NCI-H1417 treated with DMSO at 0.1 percent for 48 hours (cell line): ENCODE measurements around the gene MANSC4.
"Not testable (repeated sequence)": the region's sequence is repeated elsewhere in the genome, so short reads cannot be mapped to it uniquely, and the experiment has no call there.

Source experiments
- DNase-seq: peaks from one replicate; lab custom pipeline; 2025; lab: John Stamatoyannopoulos, UW

Gene MANSC4

DNA sequence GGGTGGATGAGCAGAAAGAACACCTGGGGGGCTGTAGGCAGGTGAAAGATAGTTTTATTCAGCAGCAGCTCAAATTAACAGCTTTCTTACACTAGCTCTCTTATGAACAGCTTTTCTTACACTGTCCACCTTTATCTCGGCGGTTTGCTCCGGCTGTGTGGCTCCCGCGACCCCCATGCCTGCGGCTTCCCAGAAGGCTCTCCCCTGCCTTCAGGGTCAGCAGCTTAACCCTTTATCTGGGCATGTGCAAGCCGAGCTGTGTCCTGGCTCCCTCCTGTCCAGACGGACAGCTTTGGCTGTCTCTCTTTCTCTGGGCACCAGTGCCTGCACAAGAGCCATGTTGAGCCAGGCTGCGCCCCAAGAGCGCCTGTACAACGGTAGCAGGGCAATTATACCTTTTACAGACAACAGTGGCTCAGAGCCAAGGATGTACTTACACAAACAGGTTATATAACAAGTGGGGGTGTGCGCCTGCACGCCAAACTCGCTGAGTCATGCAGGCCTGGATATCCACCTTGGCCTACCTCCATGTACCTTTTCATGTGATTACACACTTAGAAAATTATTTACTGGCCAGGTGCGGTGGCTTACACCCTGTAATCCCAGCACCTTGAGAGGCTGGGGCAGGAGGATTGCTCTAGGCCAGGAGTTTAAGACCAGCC lies 28.5 kb downstream of the MANSC4 start:
- DNase-seq: no peak

GRCh38 chr12:27747111-27747820 lies 32.8 kb downstream of the MANSC4 start:
- DNase-seq: no peak

DNA sequence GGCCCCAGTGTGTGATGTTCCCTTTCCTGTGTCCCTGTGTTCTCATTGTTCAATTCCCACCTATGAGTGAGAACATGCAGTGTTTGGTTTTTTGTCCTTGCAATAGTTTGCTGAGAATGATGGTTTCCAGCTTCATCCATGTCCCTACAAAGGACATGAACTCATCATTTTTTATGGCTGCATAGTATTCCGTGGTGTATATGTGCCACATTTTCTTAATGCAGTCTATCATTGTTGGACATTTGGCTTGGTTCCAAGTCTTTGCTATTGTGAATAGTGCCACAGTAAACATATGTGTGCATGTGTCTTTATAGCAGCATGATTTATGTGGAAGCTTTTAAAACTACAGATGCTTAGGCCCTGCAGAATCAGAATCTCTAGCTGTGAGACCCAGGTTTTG lies 34.3 kb downstream of the MANSC4 start:
- not testable (repeated sequence) for DNase-seq

DNA sequence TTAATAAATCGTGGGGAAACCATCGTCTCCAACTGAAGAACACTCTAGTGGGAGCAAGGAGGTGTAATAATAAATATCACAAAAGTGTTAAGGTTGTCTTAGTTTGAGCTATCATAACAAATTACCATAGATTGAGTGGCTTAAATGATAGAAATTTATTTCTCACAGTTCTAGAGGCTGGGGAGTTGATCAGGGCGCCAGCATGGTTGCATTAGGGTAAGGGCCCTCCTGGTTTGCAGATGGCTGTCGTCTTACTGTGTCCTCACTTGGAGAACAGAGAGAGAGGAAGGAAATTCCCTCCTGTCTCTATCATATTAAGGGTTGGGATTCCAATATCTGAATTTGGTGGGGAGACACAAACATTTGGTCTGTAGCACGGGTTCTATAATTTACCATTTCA lies 36.4 kb downstream of the MANSC4 start:
- DNase-seq: no peak

DNA sequence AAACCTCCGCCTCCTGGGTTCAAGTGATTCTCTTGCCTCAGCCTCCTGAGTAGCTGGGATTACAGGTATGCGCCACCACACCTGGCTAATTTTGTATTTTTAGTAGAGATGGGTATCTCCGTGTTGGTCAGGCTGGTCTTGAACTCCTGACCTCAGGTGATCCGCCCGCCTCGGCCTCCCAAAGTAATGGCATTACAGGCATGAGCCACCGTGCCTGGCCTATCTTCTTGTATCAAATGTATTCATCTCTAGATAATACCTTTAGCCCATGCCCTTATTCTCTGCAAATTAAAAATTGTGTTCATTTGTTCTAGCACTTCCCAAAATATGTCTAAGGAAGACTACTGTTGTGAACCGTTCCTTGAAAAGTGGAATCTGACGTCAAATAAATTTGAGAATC lies 45.7 kb downstream of the MANSC4 start:
- DNase-seq: not testable (repeated sequence)

DNA sequence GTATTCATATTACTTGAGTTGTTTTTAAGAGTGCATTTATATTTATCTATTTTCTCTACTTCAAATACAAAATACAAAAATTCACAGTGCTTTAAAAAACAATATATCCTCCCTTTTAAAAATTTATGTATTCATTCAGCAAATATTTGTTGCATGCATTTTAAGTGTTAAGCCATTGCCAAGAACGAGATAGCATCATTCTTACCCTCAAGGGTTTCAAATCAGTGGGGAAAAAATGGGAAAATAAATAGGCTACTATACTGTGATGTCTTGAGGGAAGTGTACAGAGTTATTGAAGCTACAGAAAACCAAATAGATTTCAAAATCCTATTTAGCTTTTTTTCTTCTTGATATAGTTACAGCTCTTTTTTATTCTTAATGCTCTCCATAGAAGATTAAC lies 46.2 kb downstream of the MANSC4 start:
- DNase-seq: no peak

DNA sequence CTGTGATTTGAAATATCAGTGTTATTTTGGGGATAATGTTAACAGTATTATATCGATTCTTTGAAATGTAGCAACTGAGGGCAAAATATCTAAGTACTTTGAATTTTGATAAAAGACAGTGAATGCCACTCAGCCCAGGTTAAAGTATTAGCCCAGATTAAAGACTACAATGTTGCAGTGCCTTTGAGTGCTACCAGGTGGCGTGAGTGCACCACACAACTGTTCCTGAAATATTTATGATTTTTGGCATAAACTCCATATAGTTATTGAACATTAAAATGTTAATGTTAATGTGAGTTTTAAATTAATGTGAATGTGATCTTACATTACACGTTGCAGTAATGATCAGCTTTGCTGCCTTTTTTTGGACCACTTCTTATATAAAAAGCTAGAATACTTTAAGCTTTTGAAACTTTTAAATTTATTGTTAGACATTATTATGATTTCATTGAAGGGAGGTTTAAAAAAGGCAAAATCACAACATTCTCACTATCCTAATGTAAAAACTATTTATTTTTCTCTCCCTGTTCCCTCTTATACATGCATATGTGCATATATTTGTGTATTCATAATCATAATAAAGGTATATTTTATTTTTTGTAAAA lies 46.9 kb downstream of the MANSC4 start:
- no peak for DNase-seq

- no peak for DNase-seq
Observed at GRCh38 chr12:27732281-27732680, 47.8 kb downstream of the MANSC4 start.

GRCh38 chr12:27730097-27730588 lies 49.9 kb downstream of the MANSC4 start:
- DNase-seq: no peak

DNA sequence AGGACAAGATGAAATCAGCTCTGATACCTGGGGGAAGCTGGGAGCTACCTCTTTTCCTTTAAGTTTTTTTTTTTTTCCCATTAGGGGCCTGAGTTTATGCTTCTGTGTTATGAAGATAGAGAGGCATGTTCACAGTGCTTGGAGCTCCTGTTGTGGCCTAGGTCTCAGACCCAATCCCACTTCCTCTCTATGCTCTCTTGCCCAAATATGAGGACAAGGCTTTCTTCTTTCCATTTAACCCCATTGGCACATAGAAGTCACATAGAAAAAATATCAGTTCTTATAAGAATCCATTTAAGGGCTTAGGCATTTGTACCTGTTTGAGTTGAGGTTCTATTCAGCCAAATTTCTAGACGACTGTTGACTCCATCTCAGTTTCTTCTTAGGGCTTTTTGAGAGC lies 56.8 kb downstream of the MANSC4 start:
- no peak for DNase-seq
